HepG2 (cell line): ENCODE measurements around the gene MTHFR. TPM values are rescaled to one million over a fixed set of nuclear protein-coding genes. Genes with fewer than 3 reads are reported as not detected.

Experiments
- CBFB ChIP-seq: sonication (generic); formaldehyde crosslinking; IDR thresholded peaks from 2 replicates; pipeline ENCODE4 v1.4.0; 2020; ENCODE audit warnings: missing genetic modification reagents
- FOXJ3 ChIP-seq: sonication (generic); formaldehyde crosslinking; IDR thresholded peaks from 2 replicates; pipeline ENCODE4 v1.4.0; 2020; ENCODE audit warnings: missing genetic modification reagents, mild to moderate bottlenecking, borderline replicate concordance
- KAT7 ChIP-seq: IDR thresholded peaks from 2 replicates; pipeline ENCODE4 v1.6.1; 2018; ENCODE audit warnings: borderline replicate concordance, missing compliant biosample characterization
- NFRKB ChIP-seq: fragments of 450-650 bp; IDR thresholded peaks from 2 replicates; pipeline ENCODE4 v1.6.1; 2017
- PRMT3 ChIP-seq: sonication (generic); formaldehyde crosslinking; IDR thresholded peaks from 2 replicates; pipeline ENCODE4 v1.8.1; 2022; ENCODE audit warnings: low read depth, mild to moderate bottlenecking, moderate library complexity, missing genetic modification reagents, borderline replicate concordance
- REXO4 ChIP-seq: sonication (generic); formaldehyde crosslinking; IDR thresholded peaks from 2 replicates; pipeline ENCODE4 v1.8.0; 2022; ENCODE audit warnings: missing genetic modification reagents, mild to moderate bottlenecking, borderline replicate concordance
- SMARCC2 ChIP-seq: fragments of 450-650 bp; IDR thresholded peaks from 2 replicates; pipeline ENCODE4 v1.6.1; 2017; ENCODE audit warnings: antibody characterized with exemption, mild to moderate bottlenecking
- SP1 ChIP-seq, 2 experiments: fragments of 450-650 bp in 1 of 2; sonication (generic) in 1 of 2; formaldehyde crosslinking in 1 of 2; IDR thresholded peaks; 2 replicates each; pipeline versions ENCODE4 v1.4.0 to v1.6.1; 2016 to 2020; ENCODE audit warnings: missing genetic modification reagents in 1 of 2
- SP140L ChIP-seq: sonication (generic); formaldehyde crosslinking; IDR thresholded peaks from 2 replicates; pipeline ENCODE4 v1.4.0; 2020; ENCODE audit warnings: missing genetic modification reagents, borderline replicate concordance
- TEAD3 ChIP-seq: optimal IDR thresholded peaks from 2 replicates; pipeline ENCODE3; 2016; ENCODE audit warnings: borderline replicate concordance
- TFDP1 ChIP-seq: IDR thresholded peaks from 2 replicates; pipeline ENCODE4 v1.6.1; 2016; ENCODE audit warnings: missing compliant biosample characterization, missing genetic modification reagents, borderline replicate concordance
- ZC3H13 ChIP-seq: sonication (generic); formaldehyde crosslinking; IDR thresholded peaks from 2 replicates; pipeline ENCODE4 v1.8.1; 2023; ENCODE audit warnings: mild to moderate bottlenecking, missing genetic modification reagents, moderate library complexity
- ZNF331 ChIP-seq: sonication (generic); formaldehyde crosslinking; IDR thresholded peaks from 2 replicates; pipeline ENCODE4 v1.4.0; 2020; ENCODE audit warnings: missing genetic modification reagents
- ZNF550 ChIP-seq: sonication (generic); formaldehyde crosslinking; IDR thresholded peaks from 2 replicates; pipeline ENCODE4 v1.4.0; 2020; ENCODE audit warnings: mild to moderate bottlenecking, missing genetic modification reagents, borderline replicate concordance
- ZNF772 ChIP-seq: sonication (generic); formaldehyde crosslinking; IDR thresholded peaks from 2 replicates; pipeline ENCODE4 v1.5.0; 2020; ENCODE audit warnings: mild to moderate bottlenecking, missing genetic modification reagents
- ZSCAN29 ChIP-seq: sonication (generic); formaldehyde crosslinking; conservative IDR thresholded peaks from 2 replicates; pipeline ENCODE4 v1.4.0; 2020; ENCODE audit warnings: mild to moderate bottlenecking, missing genetic modification reagents
- polyA plus RNA-seq, 8 experiments: library from polyadenylated mRNA; depleted of rRNA in 3 of 8; stranded (reverse) in 7 of 8; unstranded in 1 of 8; fragments of >200 nt; fragmentation: Illumina TruSeq in 4 of 8; extraction: Trizol in 4 of 8; gene quantifications; 2 replicates each; pipeline versions ENCODE4 v1.2.1 to v1.2.3, GENCODE V29; 2011 to 2016; ENCODE audit warnings: low read depth in 4 of 8, missing spikeins in 1 of 8, mixed read lengths in 1 of 8; ENCODE audit not compliant: insufficient read depth in 1 of 8
- total RNA-seq, 5 experiments: library from RNA; depleted of rRNA; stranded (reverse); fragments of >200 nt; fragmentation: Illumina TruSeq; extraction: Trizol; gene quantifications; 2 replicates each; pipeline ENCODE4 v1.2.3, GENCODE V29; 2016; ENCODE audit warnings: low read depth in 1 of 5
- TF ChIP-seq, protein P1 (sequence below): sonication (generic); formaldehyde crosslinking; IDR thresholded peaks from 2 replicates; pipeline ENCODE4 v1.9.0; 2021; ENCODE audit warnings: missing genetic modification reagents, mild to moderate bottlenecking, borderline replicate concordance
- TF ChIP-seq, protein P2 (sequence below): sonication (generic); formaldehyde crosslinking; IDR thresholded peaks from 2 replicates; pipeline ENCODE4 v1.5.0; 2020; ENCODE audit warnings: mild to moderate bottlenecking, missing genetic modification reagents, borderline replicate concordance

The MTHFR gene
- total and polyA plus RNA-seq, 2 of the 13 experiments (the other 11 are each of a cell fraction or from before 2014, with no cell fraction given) = 3.8 to 8.2 TPM

- no peak for TF ChIP-seq REXO4 (CRISPR knock-in tag)
- TF ChIP-seq TFDP1 (CRISPR knock-in tag) = peak; percentile 28; the same call in 1 of the 2 replicates
- no peak for TF ChIP-seq KAT7 (CRISPR knock-in tag)
- no peak for TF ChIP-seq CBFB (CRISPR knock-in tag)
- TF ChIP-seq TEAD3 = no peak
- TF ChIP-seq NFRKB = no peak
- peak; percentile 64; the same call in 1 of the 2 replicates for TF ChIP-seq ZSCAN29 (CRISPR knock-in tag)
- TF ChIP-seq FOXJ3 (CRISPR knock-in tag) = no peak
- TF ChIP-seq, protein P1, sequence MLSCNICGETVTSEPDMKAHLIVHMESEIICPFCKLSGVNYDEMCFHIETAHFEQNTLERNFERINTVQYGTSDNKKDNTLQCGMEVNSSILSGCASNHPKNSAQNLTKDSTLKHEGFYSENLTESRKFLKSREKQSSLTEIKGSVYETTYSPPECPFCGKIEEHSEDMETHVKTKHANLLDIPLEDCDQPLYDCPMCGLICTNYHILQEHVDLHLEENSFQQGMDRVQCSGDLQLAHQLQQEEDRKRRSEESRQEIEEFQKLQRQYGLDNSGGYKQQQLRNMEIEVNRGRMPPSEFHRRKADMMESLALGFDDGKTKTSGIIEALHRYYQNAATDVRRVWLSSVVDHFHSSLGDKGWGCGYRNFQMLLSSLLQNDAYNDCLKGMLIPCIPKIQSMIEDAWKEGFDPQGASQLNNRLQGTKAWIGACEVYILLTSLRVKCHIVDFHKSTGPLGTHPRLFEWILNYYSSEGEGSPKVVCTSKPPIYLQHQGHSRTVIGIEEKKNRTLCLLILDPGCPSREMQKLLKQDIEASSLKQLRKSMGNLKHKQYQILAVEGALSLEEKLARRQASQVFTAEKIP = no peak
- no peak for TF ChIP-seq SP140L (CRISPR knock-in tag)
- no peak for TF ChIP-seq PRMT3 (CRISPR knock-in tag)
- peak; percentile 11; the same call in 1 of the 2 replicates for TF ChIP-seq ZNF772 (CRISPR knock-in tag)
- TF ChIP-seq ZNF550 (CRISPR knock-in tag) = no peak
- TF ChIP-seq ZC3H13 (CRISPR knock-in tag) = no peak
- TF ChIP-seq, protein P2, sequence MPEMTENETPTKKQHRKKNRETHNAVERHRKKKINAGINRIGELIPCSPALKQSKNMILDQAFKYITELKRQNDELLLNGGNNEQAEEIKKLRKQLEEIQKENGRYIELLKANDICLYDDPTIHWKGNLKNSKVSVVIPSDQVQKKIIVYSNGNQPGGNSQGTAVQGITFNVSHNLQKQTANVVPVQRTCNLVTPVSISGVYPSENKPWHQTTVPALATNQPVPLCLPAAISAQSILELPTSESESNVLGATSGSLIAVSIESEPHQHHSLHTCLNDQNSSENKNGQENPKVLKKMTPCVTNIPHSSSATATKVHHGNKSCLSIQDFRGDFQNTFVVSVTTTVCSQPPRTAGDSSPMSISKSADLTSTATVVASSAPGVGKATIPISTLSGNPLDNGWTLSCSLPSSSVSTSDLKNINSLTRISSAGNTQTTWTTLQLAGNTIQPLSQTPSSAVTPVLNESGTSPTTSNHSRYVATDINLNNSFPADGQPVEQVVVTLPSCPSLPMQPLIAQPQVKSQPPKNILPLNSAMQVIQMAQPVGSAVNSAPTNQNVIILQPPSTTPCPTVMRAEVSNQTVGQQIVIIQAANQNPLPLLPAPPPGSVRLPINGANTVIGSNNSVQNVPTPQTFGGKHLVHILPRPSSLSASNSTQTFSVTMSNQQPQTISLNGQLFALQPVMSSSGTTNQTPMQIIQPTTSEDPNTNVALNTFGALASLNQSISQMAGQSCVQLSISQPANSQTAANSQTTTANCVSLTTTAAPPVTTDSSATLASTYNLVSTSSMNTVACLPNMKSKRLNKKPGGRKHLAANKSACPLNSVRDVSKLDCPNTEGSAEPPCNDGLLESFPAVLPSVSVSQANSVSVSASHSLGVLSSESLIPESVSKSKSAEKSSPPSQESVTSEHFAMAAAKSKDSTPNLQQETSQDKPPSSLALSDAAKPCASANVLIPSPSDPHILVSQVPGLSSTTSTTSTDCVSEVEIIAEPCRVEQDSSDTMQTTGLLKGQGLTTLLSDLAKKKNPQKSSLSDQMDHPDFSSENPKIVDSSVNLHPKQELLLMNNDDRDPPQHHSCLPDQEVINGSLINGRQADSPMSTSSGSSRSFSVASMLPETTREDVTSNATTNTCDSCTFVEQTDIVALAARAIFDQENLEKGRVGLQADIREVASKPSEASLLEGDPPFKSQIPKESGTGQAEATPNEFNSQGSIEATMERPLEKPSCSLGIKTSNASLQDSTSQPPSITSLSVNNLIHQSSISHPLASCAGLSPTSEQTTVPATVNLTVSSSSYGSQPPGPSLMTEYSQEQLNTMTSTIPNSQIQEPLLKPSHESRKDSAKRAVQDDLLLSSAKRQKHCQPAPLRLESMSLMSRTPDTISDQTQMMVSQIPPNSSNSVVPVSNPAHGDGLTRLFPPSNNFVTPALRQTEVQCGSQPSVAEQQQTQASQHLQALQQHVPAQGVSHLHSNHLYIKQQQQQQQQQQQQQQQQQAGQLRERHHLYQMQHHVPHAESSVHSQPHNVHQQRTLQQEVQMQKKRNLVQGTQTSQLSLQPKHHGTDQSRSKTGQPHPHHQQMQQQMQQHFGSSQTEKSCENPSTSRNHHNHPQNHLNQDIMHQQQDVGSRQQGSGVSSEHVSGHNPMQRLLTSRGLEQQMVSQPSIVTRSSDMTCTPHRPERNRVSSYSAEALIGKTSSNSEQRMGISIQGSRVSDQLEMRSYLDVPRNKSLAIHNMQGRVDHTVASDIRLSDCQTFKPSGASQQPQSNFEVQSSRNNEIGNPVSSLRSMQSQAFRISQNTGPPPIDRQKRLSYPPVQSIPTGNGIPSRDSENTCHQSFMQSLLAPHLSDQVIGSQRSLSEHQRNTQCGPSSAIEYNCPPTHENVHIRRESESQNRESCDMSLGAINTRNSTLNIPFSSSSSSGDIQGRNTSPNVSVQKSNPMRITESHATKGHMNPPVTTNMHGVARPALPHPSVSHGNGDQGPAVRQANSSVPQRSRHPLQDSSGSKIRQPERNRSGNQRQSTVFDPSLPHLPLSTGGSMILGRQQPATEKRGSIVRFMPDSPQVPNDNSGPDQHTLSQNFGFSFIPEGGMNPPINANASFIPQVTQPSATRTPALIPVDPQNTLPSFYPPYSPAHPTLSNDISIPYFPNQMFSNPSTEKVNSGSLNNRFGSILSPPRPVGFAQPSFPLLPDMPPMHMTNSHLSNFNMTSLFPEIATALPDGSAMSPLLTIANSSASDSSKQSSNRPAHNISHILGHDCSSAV (CRISPR knock-in tag) = no peak
- TF ChIP-seq ZNF331 (CRISPR knock-in tag) = 0 out of 2 replicates have a peak, but pooled peaks have one; percentile 8
- TF ChIP-seq SMARCC2 = no peak
- TF ChIP-seq SP1 (IDR thresholded peaks at IDR 0.05) = no peak
- TF ChIP-seq SP1 (CRISPR knock-in tag; IDR thresholded peaks at IDR 0.05) = no peak
Observed at GRCh38 chr1:11735854-11736745, 69.7 kb downstream of the MTHFR start, which contains the start of gene AGTRAP (continued).
